ENCODE data around the gene LRRC26.

Gene LRRC26

GRCh38 chr9:137169896-137170358 is at the start of gene LRRC26:
Gene LRRC26, minus strand, starts transcription at chr9:137170051. Its CDS starts 108 bp downstream, at chr9:137169943.
- no peak for TF ChIP-seq CTCF (conservative IDR thresholded peaks at IDR 0.05; ENCODE audit: low read length)
- no peak for DNase-seq (ENCODE audit: low read depth)
- no peak within 1 kb of the TSS for H3K4me3 ChIP-seq (ENCODE audit: low read length)

- H3K4me3 ChIP-seq (ENCODE audit: low read length): no peak overlapping the region
- no peak for TF ChIP-seq CTCF (conservative IDR thresholded peaks at IDR 0.05; ENCODE audit: low read length)
- DNase-seq (ENCODE audit: low read depth): no peak
Measured at GRCh38 chr9:137218754-137219271, 49.0 kb upstream of the LRRC26 start.

GRCh38 chr9:137218212-137218753 is 48.4 kb upstream of the LRRC26 start:
- no peak overlapping the region for H3K4me3 ChIP-seq (ENCODE audit: low read length)
- no peak for DNase-seq (ENCODE audit: low read depth)
- TF ChIP-seq CTCF (conservative IDR thresholded peaks at IDR 0.05; ENCODE audit: low read length): no peak

GRCh38 chr9:137217276-137218211 is 47.7 kb upstream of the LRRC26 start:
- DNase-seq (ENCODE audit: low read depth): peak; percentile 40
- TF ChIP-seq CTCF (conservative IDR thresholded peaks at IDR 0.05; ENCODE audit: low read length): no peak; the same call in 1 of the 2 replicates
- peak overlapping the region; percentile 44 for H3K4me3 ChIP-seq (ENCODE audit: low read length)

GRCh38 chr9:137216188-137216965 is 46.5 kb upstream of the LRRC26 start:
- DNase-seq (ENCODE audit: low read depth): no peak
- TF ChIP-seq CTCF (conservative IDR thresholded peaks at IDR 0.05; ENCODE audit: low read length): no peak
- H3K4me3 ChIP-seq (ENCODE audit: low read length): no peak overlapping the region

- TF ChIP-seq CTCF (conservative IDR thresholded peaks at IDR 0.05; ENCODE audit: low read length): no peak
- H3K4me3 ChIP-seq (ENCODE audit: low read length): no peak overlapping the region
- no peak for DNase-seq (ENCODE audit: low read depth)
Measured at GRCh38 chr9:137215196-137215986, 45.5 kb upstream of the LRRC26 start.

All from AG10803 (cell line).